CD4-positive, alpha-beta T cell treated with Interleukin-17A for 4 hours (primary cell): ENCODE results near the gene TRIM38.
"Not testable (repeated sequence)": the region's sequence is repeated elsewhere in the genome, so short reads cannot be mapped to it uniquely, and the experiment has no call there.

Experiments used
- DNase-seq: peaks from one replicate; pipeline ENCODE4 v3.0.0-alpha.2; 2020; ENCODE audit warnings: mixed read lengths

TRIM38 gene

GRCh38 chr6:25962149-25963127, at the start of gene TRIM38:
Gene TRIM38 (plus strand): TSS chr6:25962802. CDS start chr6:25966523, 3,721 bp downstream.
- DNase-seq: peak; percentile 81

GRCh38 chr6:25913741-25914140, 48.9 kb upstream of the TRIM38 start:
- DNase-seq: no peak

GRCh38 chr6:25916330-25916729, 46.3 kb upstream of the TRIM38 start:
- DNase-seq: no peak

- DNase-seq: no peak
Observed at GRCh38 chr6:25916789-25917490, 45.7 kb upstream of the TRIM38 start.

GRCh38 chr6:25918083-25918683, 44.4 kb upstream of the TRIM38 start:
- DNase-seq: no peak

GRCh38 chr6:25919657-25920056, 42.9 kb upstream of the TRIM38 start:
- DNase-seq: no peak

- DNase-seq: no peak
Observed at GRCh38 chr6:25921525-25922203, 40.9 kb upstream of the TRIM38 start.

- no peak for DNase-seq
Observed at GRCh38 chr6:25922301-25922700, 40.3 kb upstream of the TRIM38 start.

GRCh38 chr6:25925876-25926275, 36.7 kb upstream of the TRIM38 start:
- no peak for DNase-seq

- DNase-seq: no peak
Observed at GRCh38 chr6:25927178-25927577, 35.4 kb upstream of the TRIM38 start.

- DNase-seq: no peak
Observed at GRCh38 chr6:25927756-25928216, 34.8 kb upstream of the TRIM38 start.

- no peak for DNase-seq
Observed at GRCh38 chr6:25928562-25929324, 33.9 kb upstream of the TRIM38 start.

- DNase-seq: not testable (repeated sequence)
Observed at GRCh38 chr6:25929785-25930184, 32.8 kb upstream of the TRIM38 start.

GRCh38 chr6:25930532-25931410, 31.8 kb upstream of the TRIM38 start, which contains the start of gene SLC17A2:
Gene SLC17A2 (minus strand): TSS chr6:25930691. CDS start chr6:25925796, 4,895 bp downstream.
- no peak for DNase-seq

- no peak for DNase-seq
Observed at GRCh38 chr6:25931411-25931709, 31.2 kb upstream of the TRIM38 start.

- no peak for DNase-seq
Observed at GRCh38 chr6:25934156-25934555, 28.4 kb upstream of the TRIM38 start.

GRCh38 chr6:25934735-25935313, 27.8 kb upstream of the TRIM38 start:
- no peak for DNase-seq

GRCh38 chr6:25935953-25936352, 26.6 kb upstream of the TRIM38 start:
- DNase-seq: no peak

- DNase-seq: no peak
Observed at GRCh38 chr6:25939593-25939992, 23.0 kb upstream of the TRIM38 start.

- no peak for DNase-seq
Observed at GRCh38 chr6:25942561-25943147, 19.9 kb upstream of the TRIM38 start.
